B cell (primary cell): ENCODE results near the gene GPR152.

Source experiments
- EZH2 ChIP-seq: IDR thresholded peaks from 2 replicates; pipeline ENCODE4 v1.6.1; 2012; ENCODE audit warnings: borderline replicate concordance, low read depth, mild to moderate bottlenecking, moderate library complexity, low read length; ENCODE audit not compliant: insufficient read depth, poor library complexity, severe bottlenecking
- TF ChIP-seq, protein P1 (sequence below): fragments of 200-600 bp; IDR thresholded peaks from one replicate; pipeline ENCODE4 v1.8.0; 2022; ENCODE audit warnings: antibody characterized with exemption, mild to moderate bottlenecking

DNA sequence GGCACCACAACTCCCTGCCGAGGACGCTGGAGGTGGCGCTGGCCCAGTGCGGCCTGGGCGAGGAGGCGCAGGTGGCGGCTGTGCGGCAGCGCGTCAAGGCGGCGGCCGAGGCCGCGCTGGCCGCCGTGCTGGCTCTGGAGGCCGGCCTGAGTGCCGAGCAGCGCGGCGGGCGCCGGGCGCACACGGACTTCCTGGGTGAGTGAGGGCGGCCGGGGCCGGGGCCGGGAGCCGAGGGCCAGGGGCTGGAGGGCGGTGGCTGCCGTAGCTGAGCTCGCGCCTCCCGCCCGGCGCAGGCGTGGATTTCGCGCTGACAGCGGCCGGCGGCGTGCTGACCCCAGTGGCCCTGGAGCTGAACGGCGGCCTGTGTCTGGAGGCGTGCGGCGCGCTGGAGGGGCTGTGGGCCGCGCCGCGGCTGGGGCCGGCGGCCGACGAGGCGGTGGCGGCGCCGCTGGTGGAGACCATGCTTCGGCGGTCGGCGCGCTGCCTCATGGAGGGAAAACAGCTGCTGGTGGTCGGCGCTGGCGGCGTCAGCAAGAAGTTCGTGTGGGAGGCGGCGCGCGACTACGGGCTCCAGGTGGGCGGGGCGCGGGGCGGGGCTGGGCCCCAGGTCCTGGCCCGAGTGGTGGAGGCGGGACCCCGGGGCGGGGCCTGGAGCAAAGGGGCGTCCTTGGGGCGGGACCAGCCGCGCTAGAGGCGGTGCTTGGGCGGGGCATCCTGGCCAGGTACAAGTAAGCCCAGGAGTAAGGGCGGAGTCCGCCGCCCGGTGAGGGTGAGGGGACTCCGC is 31.7 kb downstream of the GPR152 start:
- TF ChIP-seq, protein P1, sequence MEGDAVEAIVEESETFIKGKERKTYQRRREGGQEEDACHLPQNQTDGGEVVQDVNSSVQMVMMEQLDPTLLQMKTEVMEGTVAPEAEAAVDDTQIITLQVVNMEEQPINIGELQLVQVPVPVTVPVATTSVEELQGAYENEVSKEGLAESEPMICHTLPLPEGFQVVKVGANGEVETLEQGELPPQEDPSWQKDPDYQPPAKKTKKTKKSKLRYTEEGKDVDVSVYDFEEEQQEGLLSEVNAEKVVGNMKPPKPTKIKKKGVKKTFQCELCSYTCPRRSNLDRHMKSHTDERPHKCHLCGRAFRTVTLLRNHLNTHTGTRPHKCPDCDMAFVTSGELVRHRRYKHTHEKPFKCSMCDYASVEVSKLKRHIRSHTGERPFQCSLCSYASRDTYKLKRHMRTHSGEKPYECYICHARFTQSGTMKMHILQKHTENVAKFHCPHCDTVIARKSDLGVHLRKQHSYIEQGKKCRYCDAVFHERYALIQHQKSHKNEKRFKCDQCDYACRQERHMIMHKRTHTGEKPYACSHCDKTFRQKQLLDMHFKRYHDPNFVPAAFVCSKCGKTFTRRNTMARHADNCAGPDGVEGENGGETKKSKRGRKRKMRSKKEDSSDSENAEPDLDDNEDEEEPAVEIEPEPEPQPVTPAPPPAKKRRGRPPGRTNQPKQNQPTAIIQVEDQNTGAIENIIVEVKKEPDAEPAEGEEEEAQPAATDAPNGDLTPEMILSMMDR, result no peak
- TF ChIP-seq EZH2, result no peak
